ENCODE measurements around the gene PRRT2.

GRCh38 chr16:29766571-29766970 is 45.4 kb upstream of the PRRT2 start:
- TF ChIP-seq CTCF (IDR thresholded peaks at IDR 0.05) = no peak
- TF ChIP-seq REST (IDR thresholded peaks at IDR 0.05; ENCODE audit: insufficient read depth in 1 of 2, low read depth in 2 of 2, low read length in 1 of 2) = no peak
- TF ChIP-seq POLR2AphosphoS5 (IDR thresholded peaks at IDR 0.05; ENCODE audit: low read depth, low read length) = no peak

Measured in Panc1 (cell line).